Tibial artery (tissue), 4 donors: ENCODE results near the gene MAP7.
A peak's percentile ranks its signal among the peaks of the same experiment; 100 is the strongest.

ENCODE experiments used
- DNase-seq, 2 donors: peaks; one replicate each; pipeline ENCODE4 v3.0.0-alpha.2; 2019
- H3K27ac ChIP-seq, 2 donors: fragments of 200-600 bp; sonication (generic) in 1 of 2; 1 replicate in 1 of 2; 2 replicates in 1 of 2; pipeline ENCODE4 v1.5.1; 2018 to 2019; ENCODE audit warnings: mild to moderate bottlenecking in 1 of 2
- H3K27me3 ChIP-seq, 2 donors: fragments of 200-600 bp; sonication (generic) in 1 of 2; one replicate each; pipeline versions ENCODE4 v1.5.1 to v1.6.0; 2016 to 2019
- H3K36me3 ChIP-seq, 3 donors: fragments of 200-600 bp; sonication (generic) in 2 of 3; one replicate each; pipeline ENCODE4 v1.5.1; 2016 to 2019; ENCODE audit warnings: mild to moderate bottlenecking in 2 of 3
- H3K4me1 ChIP-seq, 4 donors: fragments of 200-600 bp; sonication (generic) in 2 of 4; 1 replicate in 3 of 4; 2 replicates in 1 of 4; pipeline ENCODE4 v1.5.1; 2016 to 2019
- H3K4me3 ChIP-seq, 2 donors: fragments of 200-600 bp; sonication (generic) in 1 of 2; 1 replicate in 1 of 2; 2 replicates in 1 of 2; pipeline ENCODE4 v1.5.1; 2018 to 2019; ENCODE audit warnings: mild to moderate bottlenecking in 2 of 2
- H3K9me3 ChIP-seq, 3 donors: fragments of 200-600 bp; sonication (generic) in 1 of 3; one replicate each; pipeline ENCODE4 v1.5.1; 2016 to 2019
- intact Hi-C: fragments of 100-400 bp; cut with DNase I; formaldehyde crosslinking; loops from one replicate; pipeline ENCODE4 v1.15.0; 2023; ENCODE audit warnings: low total_unique reads
- TF ChIP-seq, protein P1 (sequence below), 2 experiments: fragments of 200-600 bp in 1 of 2; fragments of 450-650 bp in 1 of 2; IDR thresholded peaks; one replicate each; pipeline ENCODE4 v1.5.1; 2017 to 2019; ENCODE audit warnings: antibody characterized with exemption in 2 of 2, mild to moderate bottlenecking in 1 of 2, moderate library complexity in 1 of 2

Gene MAP7

DNA sequence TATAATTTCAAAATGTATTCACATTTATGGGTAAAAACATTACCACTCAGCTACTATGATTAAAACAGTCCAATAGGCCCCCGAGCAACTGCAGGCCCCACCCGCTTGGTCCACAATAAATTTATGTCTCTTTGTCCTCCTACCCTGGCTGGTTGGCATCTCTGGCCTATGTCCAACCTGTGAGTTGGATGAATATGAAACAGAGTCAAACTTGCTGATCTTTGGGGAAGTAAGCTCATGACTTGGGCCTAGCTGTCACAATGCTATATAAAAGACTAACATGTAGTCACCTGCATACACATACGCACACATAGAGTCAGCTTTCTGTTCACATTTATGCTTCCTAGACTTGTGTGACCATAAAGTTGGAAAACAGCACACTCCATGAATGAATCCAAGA, 20.5 kb downstream of the MAP7 start:
- H3K27ac ChIP-seq: no peak overlapping the region
- no peaks in the 10 kb centered on the region for H3K9me3 ChIP-seq
- TF ChIP-seq, protein P1, sequence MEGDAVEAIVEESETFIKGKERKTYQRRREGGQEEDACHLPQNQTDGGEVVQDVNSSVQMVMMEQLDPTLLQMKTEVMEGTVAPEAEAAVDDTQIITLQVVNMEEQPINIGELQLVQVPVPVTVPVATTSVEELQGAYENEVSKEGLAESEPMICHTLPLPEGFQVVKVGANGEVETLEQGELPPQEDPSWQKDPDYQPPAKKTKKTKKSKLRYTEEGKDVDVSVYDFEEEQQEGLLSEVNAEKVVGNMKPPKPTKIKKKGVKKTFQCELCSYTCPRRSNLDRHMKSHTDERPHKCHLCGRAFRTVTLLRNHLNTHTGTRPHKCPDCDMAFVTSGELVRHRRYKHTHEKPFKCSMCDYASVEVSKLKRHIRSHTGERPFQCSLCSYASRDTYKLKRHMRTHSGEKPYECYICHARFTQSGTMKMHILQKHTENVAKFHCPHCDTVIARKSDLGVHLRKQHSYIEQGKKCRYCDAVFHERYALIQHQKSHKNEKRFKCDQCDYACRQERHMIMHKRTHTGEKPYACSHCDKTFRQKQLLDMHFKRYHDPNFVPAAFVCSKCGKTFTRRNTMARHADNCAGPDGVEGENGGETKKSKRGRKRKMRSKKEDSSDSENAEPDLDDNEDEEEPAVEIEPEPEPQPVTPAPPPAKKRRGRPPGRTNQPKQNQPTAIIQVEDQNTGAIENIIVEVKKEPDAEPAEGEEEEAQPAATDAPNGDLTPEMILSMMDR (IDR thresholded peaks at IDR 0.05): no peak
- no peaks in the 10 kb centered on the region for H3K27me3 ChIP-seq
- H3K4me3 ChIP-seq: no peak overlapping the region
- peaks cover 0 to 7% (median 3%) of the 10 kb centered on the region in 4 donors for H3K4me1 ChIP-seq
- DNase-seq: no peak
- H3K36me3 ChIP-seq: no peaks in the 10 kb centered on the region
- intact Hi-C loops: no loop called here

DNA sequence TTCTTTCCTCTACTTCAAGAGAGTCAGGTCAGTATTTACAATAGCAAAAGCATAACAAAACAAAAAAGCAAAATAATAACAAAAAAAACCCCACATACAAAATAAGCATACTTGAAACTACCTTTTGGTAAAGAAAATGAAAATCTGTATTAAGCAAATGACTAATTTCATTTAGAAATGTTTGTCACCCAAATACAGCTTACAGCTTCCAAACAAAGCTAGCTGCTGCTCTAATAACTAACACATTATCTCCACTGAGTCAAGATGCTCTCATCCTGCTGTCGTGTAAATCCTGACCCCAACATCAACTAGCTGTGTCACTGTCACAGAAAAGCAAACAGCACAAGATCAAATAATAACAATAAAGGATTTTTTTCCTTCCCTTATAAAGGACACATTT, 21.7 kb downstream of the MAP7 start:
- TF ChIP-seq, protein P1 (IDR thresholded peaks at IDR 0.05): no peak
- H3K36me3 ChIP-seq: no peaks in the 10 kb centered on the region
- intact Hi-C loops: no loop called here
- peaks cover 0 to 7% (median 3%) of the 10 kb centered on the region in 4 donors for H3K4me1 ChIP-seq
- no peaks in the 10 kb centered on the region for H3K27me3 ChIP-seq
- no peak overlapping the region for H3K4me3 ChIP-seq
- H3K9me3 ChIP-seq: no peaks in the 10 kb centered on the region
- no peak overlapping the region for H3K27ac ChIP-seq
- DNase-seq: no peak

DNA sequence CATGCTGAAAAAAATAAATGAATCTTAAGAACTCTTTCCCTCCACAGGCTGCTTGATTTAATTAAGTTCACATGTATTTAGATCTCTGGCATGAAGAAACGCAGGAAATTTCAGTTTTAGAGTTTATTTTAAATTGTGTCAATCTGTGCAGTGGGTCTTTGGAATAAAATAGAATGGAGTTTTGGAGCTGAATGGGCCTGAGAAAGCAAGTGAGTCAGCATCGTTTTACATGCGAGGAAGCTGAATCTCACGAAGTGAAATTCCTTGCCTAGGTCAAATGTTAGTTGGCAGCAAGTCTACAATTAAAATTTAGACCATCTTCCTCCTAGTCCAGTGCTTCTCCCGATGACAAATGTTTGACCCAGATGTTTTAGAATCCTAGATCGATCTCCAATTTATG, 22.4 kb downstream of the MAP7 start:
- H3K4me1 ChIP-seq: peaks cover 0 to 7% (median 3%) of the 10 kb centered on the region in 4 donors
- no peak for DNase-seq
- intact Hi-C loops: no loop called here
- no peaks in the 10 kb centered on the region for H3K36me3 ChIP-seq
- H3K27ac ChIP-seq: no peak overlapping the region
- no peaks in the 10 kb centered on the region for H3K9me3 ChIP-seq
- no peak overlapping the region for H3K4me3 ChIP-seq
- TF ChIP-seq, protein P1 (IDR thresholded peaks at IDR 0.05): no peak
- no peaks in the 10 kb centered on the region for H3K27me3 ChIP-seq

DNA sequence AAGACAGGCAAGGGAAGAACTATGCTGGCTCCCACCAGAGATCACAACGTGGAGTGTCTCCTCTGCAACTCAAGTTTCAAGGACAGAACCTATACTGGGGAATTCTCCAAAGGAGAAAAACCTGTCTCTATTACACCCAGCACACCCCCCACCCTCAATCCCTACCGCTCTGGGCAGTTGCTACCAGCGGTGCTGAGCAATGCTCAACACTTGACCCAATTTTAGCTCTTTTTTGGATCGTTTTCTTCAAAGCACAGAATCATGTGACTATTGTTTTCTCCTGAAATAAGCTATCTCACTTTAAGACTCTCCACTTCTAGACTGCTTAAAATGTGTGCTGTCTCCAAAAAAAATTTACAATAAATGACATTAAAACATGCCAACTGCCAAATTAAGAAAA, 23.3 kb downstream of the MAP7 start:
- Histone ChIP-seq H3K9me3 (no peaks in the 10 kb centered on the region), H3K4me1 (peaks cover 0 to 7% (median 3%) of the 10 kb centered on the region in 4 donors), H3K27ac (no peak overlapping the region), H3K27me3 (no peaks in the 10 kb centered on the region), H3K4me3 (no peak overlapping the region), H3K36me3 (no peaks in the 10 kb centered on the region)
- no peak for DNase-seq
- intact Hi-C loops: no loop called here
- TF ChIP-seq, protein P1 (IDR thresholded peaks at IDR 0.05): no peak

DNA sequence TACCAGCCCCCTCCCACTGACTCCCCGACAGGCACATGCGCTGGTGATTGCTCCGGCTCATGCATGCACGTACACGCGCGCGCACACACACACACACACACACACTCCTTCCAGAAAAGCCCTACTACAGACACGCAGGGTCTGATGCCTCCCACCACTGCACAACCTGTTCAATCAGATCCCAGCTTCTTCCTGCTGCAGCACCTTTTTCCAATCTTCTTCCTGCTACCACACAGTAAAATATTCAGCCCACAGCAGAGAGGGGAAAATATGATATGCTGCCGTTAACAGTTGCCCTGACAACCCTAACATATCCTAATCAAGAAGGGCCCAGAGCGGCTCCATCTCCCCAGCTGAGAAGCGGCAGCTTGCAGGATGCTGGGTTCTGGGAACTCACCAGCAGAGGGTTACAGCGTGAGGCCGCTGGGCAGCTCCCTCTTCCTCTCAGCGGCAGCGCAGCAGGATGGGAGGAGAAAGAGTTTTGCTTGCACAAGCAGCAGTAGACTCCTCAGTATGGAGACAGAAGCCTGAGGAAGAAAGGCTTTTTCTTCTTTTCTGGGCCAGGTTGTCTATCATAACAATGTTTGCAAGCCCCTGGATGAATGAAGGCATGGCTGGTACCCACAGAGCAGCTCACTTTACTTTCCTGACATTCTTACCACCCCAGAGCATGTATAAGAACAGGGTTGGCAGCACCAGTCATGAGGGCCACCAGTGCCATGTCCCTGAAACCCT, 23.9 kb downstream of the MAP7 start:
- TF ChIP-seq, protein P1 (IDR thresholded peaks at IDR 0.05): peak in 1 of 2 experiments; percentile 8
- Histone ChIP-seq H3K27me3 (no peaks in the 10 kb centered on the region), H3K4me1 (peaks cover 0 to 7% (median 3%) of the 10 kb centered on the region in 4 donors), H3K4me3 (no peak overlapping the region), H3K9me3 (no peaks in the 10 kb centered on the region), H3K36me3 (no peaks in the 10 kb centered on the region), H3K27ac (no peak overlapping the region)
- intact Hi-C loops: no loop called here
- DNase-seq: peak; percentile 46 to 70
